Neuronal stem cell (in vitro differentiated cells): ENCODE data around the gene MAP4K1.
A peak's percentile ranks its signal among the peaks of the same experiment; 100 is the strongest.
"Not testable (repeated sequence)": the region's sequence is repeated elsewhere in the genome, so short reads cannot be mapped to it uniquely, and the experiment has no call there.

ENCODE experiments used
- DNase-seq: peaks from one replicate; pipeline ENCODE4 v3.0.0-alpha.2; 2013; ENCODE audit warnings: low spot score
- H2AFZ ChIP-seq: one replicate; pipeline ENCODE4 v1.6.1; 2013; ENCODE audit warnings: mild to moderate bottlenecking, low read length, inconsistent platforms
- H2AK5ac ChIP-seq: 2 replicates; pipeline ENCODE4 v1.6.1; 2013; ENCODE audit warnings: low read depth, mild to moderate bottlenecking, inconsistent platforms, low read length, moderate library complexity, mixed read lengths
- H2BK120ac ChIP-seq: 2 replicates; pipeline ENCODE4 v1.6.1; 2013; ENCODE audit warnings: low read depth, mild to moderate bottlenecking, inconsistent platforms, low read length, moderate library complexity, mixed read lengths
- H2BK12ac ChIP-seq: one replicate; pipeline ENCODE4 v1.6.1; 2013; ENCODE audit warnings: low read length, inconsistent platforms
- H2BK15ac ChIP-seq: 2 replicates; pipeline ENCODE4 v1.6.1; 2013; ENCODE audit warnings: mild to moderate bottlenecking, low read length, inconsistent platforms, mixed read lengths
- H2BK5ac ChIP-seq: one replicate; pipeline ENCODE4 v1.6.1; 2013; ENCODE audit warnings: inconsistent platforms, mild to moderate bottlenecking, low read length, moderate library complexity
- H3K14ac ChIP-seq: one replicate; pipeline ENCODE4 v1.6.1; 2013; ENCODE audit warnings: low read length, inconsistent platforms
- H3K18ac ChIP-seq: 2 replicates; pipeline ENCODE4 v1.6.1; 2013; ENCODE audit warnings: low read length, inconsistent platforms
- H3K23ac ChIP-seq: 2 replicates; pipeline ENCODE4 v1.6.1; 2013; ENCODE audit warnings: low read depth, mild to moderate bottlenecking, mixed read lengths, low read length, inconsistent platforms; ENCODE audit not compliant: poor library complexity
- H3K27ac ChIP-seq: replicated peaks from 3 replicates; pipeline ENCODE4 v1.5.1; 2013; ENCODE audit warnings: low read length, inconsistent platforms
- H3K27me3 ChIP-seq, 3 experiments: 2 replicates each; pipeline ENCODE4 v1.6.1; 2013; ENCODE audit warnings: low read length in 3 of 3, mild to moderate bottlenecking in 2 of 3, inconsistent platforms in 1 of 3, low read depth in 1 of 3, mixed read lengths in 1 of 3, moderate library complexity in 1 of 3; ENCODE audit not compliant: control insufficient read depth in 3 of 3, insufficient read depth in 3 of 3
- H3K36me3 ChIP-seq, 2 donors: replicated peaks in 1 of 2; 2 replicates each; pipeline ENCODE4 v1.6.1; 2013; ENCODE audit warnings: low read length in 2 of 2; ENCODE audit not compliant: control insufficient read depth in 2 of 2, insufficient read depth in 2 of 2
- H3K4ac ChIP-seq: 2 replicates; pipeline ENCODE4 v1.6.1; 2013; ENCODE audit warnings: inconsistent platforms, mild to moderate bottlenecking, low read length, moderate library complexity
- H3K4me1 ChIP-seq, 2 donors: 1 replicate in 1 of 2; 2 replicates in 1 of 2; pipeline ENCODE4 v1.6.1; 2013; ENCODE audit warnings: low read length in 2 of 2, low read depth in 1 of 2; ENCODE audit not compliant: control insufficient read depth in 2 of 2, insufficient read depth in 1 of 2
- H3K4me2 ChIP-seq: one replicate; pipeline ENCODE4 v1.6.1; 2013; ENCODE audit warnings: mild to moderate bottlenecking, low read length, inconsistent platforms; ENCODE audit not compliant: insufficient read depth, poor library complexity, severe bottlenecking
- H3K4me3 ChIP-seq, 2 donors: 2 replicates each; pipeline ENCODE4 v1.5.1; 2013; ENCODE audit warnings: low read length in 2 of 2, mild to moderate bottlenecking in 2 of 2, inconsistent platforms in 1 of 2, moderate library complexity in 1 of 2
- H3K79me1 ChIP-seq: one replicate; pipeline ENCODE4 v1.6.1; 2013; ENCODE audit warnings: low read depth, mild to moderate bottlenecking, inconsistent platforms, low read length, moderate library complexity
- H3K9ac ChIP-seq: one replicate; pipeline ENCODE4 v1.6.1; 2013; ENCODE audit warnings: mild to moderate bottlenecking, low read depth, low read length, inconsistent platforms; ENCODE audit not compliant: poor library complexity
- H3K9me3 ChIP-seq, 2 donors: replicated peaks in 1 of 2; 2 replicates each; pipeline versions ENCODE3 to v1.6.1; 2013; ENCODE audit warnings: low read length in 2 of 2, mild to moderate bottlenecking in 2 of 2, inconsistent platforms in 1 of 2, low read depth in 1 of 2, mixed read lengths in 1 of 2, moderate library complexity in 1 of 2; ENCODE audit not compliant: control insufficient read depth in 2 of 2, insufficient read depth in 1 of 2
- H4K8ac ChIP-seq: one replicate; pipeline ENCODE4 v1.6.1; 2013; ENCODE audit warnings: low read depth, mild to moderate bottlenecking, inconsistent platforms, low read length, moderate library complexity
- H4K91ac ChIP-seq: one replicate; pipeline ENCODE4 v1.6.1; 2013; ENCODE audit warnings: low read length, low read depth, mild to moderate bottlenecking, inconsistent platforms; ENCODE audit not compliant: poor library complexity
- WGBS, 2 donors: extraction: QIAGEN DNeasy Blood & Tissue Kit; methylation state at CpG; one replicate each; pipeline ENCODE4 v1.1.7; 2013; ENCODE audit warnings: missing lambda C conversion rate in 2 of 2, mixed read lengths in 1 of 2; ENCODE audit not compliant: insufficient read length in 2 of 2, insufficient replicate concordance in 1 of 2; ENCODE audit errors: extremely low coverage in 2 of 2; 5-methylcytosine and 5-hydroxymethylcytosine counted together

MAP4K1 gene

GRCh38 chr19:38634757-38635482, 17.2 kb upstream of the MAP4K1 start:
- Histone ChIP-seq H3K4me2 (no peak overlapping the region), H2AFZ (no peak overlapping the region), H3K23ac (no peak overlapping the region), H2BK12ac (peak overlapping the region; percentile 1), H2BK120ac (no peak overlapping the region), H3K9ac (no peak overlapping the region), H3K18ac (peak overlapping the region; percentile 35), H2AK5ac (peak overlapping the region; percentile 3), H2BK5ac (peak overlapping the region; percentile 93), H4K91ac (no peak overlapping the region), H3K4me3 (no peak overlapping the region), H4K8ac (no peak overlapping the region), H3K4ac (no peak overlapping the region), H3K4me1 (no peaks in the 10 kb centered on the region), H3K36me3 (peaks cover 15 to 53% of the 10 kb centered on the region in 2 donors), H3K14ac (no peak overlapping the region), H3K79me1 (no peaks in the 10 kb centered on the region), H3K27me3 (no peaks in the 10 kb centered on the region), H3K27ac (no peak overlapping the region), H2BK15ac (peak overlapping the region; percentile 39), H3K9me3 (peaks cover 0 to 2% of the 10 kb centered on the region in 2 donors)
- WGBS, 2 donors: no CpG with 5 or more reads among the region's 17 CpGs
- DNase-seq: peak; percentile 69

- Histone ChIP-seq H3K4me1 (no peaks in the 10 kb centered on the region), H3K9me3 (no peaks in the 10 kb centered on the region), H2BK15ac (no peak overlapping the region), H4K91ac (no peak overlapping the region), H2BK12ac (no peak overlapping the region), H3K23ac (no peak overlapping the region), H3K79me1 (no peaks in the 10 kb centered on the region), H3K4me2 (no peak overlapping the region), H3K27ac (no peak overlapping the region), H2BK120ac (no peak overlapping the region), H2BK5ac (no peak overlapping the region), H4K8ac (no peak overlapping the region), H3K36me3 (peaks cover 26 to 74% of the 10 kb centered on the region in 2 donors), H2AK5ac (peak overlapping the region; percentile 33), H3K9ac (peak overlapping the region; percentile 24), H3K4ac (no peak overlapping the region), H3K4me3 (no peak overlapping the region), H2AFZ (no peak overlapping the region), H3K14ac (no peak overlapping the region), H3K18ac (no peak overlapping the region), H3K27me3 (no peaks in the 10 kb centered on the region)
- no peak for DNase-seq
- no CpG with 5 or more reads among the region's 16 CpGs for WGBS, 2 donors
Measured at GRCh38 chr19:38632476-38633213, 14.9 kb upstream of the MAP4K1 start.

- DNase-seq, H2BK120ac ChIP-seq, H2BK15ac ChIP-seq, H3K9me3 ChIP-seq, H3K27ac ChIP-seq, H3K4me2 ChIP-seq, H3K79me1 ChIP-seq, H3K27me3 ChIP-seq, H2AK5ac ChIP-seq, H3K4me1 ChIP-seq, H3K4me3 ChIP-seq, H3K4ac ChIP-seq, H3K14ac ChIP-seq, H4K91ac ChIP-seq, H2BK12ac ChIP-seq, H3K9ac ChIP-seq, H3K18ac ChIP-seq, H2AFZ ChIP-seq, H4K8ac ChIP-seq, H2BK5ac ChIP-seq, H3K23ac ChIP-seq: not testable (repeated sequence)
- no CpG with 5 or more reads among the region's 7 CpGs for WGBS, 2 donors
- peaks cover 28 to 79% of the 10 kb centered on the region in 2 donors for H3K36me3 ChIP-seq
Measured at GRCh38 chr19:38631811-38632475, 14.2 kb upstream of the MAP4K1 start.

- H2BK12ac ChIP-seq, H3K18ac ChIP-seq, DNase-seq, H3K27me3 ChIP-seq, H2BK120ac ChIP-seq, H4K91ac ChIP-seq, H3K4ac ChIP-seq, H3K27ac ChIP-seq, H3K79me1 ChIP-seq, H4K8ac ChIP-seq, H3K9me3 ChIP-seq, H3K4me1 ChIP-seq, H2AK5ac ChIP-seq, H3K4me3 ChIP-seq, H3K23ac ChIP-seq, H2BK5ac ChIP-seq, H2BK15ac ChIP-seq, H3K4me2 ChIP-seq, H2AFZ ChIP-seq, H3K9ac ChIP-seq, H3K14ac ChIP-seq: not testable (repeated sequence)
- WGBS, 2 donors: no CpG with 5 or more reads among the region's 11 CpGs
- peaks cover 30 to 80% of the 10 kb centered on the region in 2 donors for H3K36me3 ChIP-seq
Measured at GRCh38 chr19:38631301-38631700, 13.5 kb upstream of the MAP4K1 start.
